ENCODE measurements around the gene SPR.

SPR gene

DNA sequence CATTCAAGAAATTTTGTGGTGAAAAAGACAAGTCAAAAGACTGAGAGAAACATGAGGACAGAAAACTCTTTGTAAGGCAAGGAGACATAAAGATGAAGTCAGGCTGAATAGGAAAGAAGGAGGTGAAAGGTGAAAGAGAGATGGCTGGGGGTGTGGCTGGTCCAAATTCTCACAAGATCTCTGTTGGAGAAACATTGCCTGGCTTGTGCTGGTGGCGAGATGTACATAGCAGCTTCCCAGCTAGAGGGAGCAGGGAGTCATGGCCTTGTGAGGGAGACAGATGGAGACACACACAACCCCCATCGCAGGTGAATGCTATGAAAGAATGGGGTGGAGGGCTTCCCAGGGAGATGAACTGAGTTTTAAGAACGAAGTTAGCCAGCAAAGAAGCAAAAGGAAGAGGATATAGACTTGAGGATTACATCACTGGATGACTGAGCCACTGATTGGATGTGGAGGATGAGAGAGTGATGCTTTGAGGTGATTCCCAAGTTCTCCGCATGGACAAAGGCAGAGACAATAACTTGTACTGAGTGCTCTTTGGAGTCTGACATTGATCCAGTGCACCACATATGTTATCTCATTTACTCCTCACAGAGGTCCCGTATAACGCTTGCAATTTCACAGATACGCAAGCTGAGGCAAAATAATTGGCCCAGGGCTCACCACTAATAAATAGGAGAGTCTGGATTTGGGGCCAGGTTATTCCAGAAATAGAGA is 26.4 kb downstream of the SPR start:
- H4K20me1 ChIP-seq (ENCODE audit: low read depth, low read length): no peaks in the 10 kb centered on the region
- H3K27me3 ChIP-seq (ENCODE audit: low read length): no peaks in the 10 kb centered on the region
- H3K9me2 ChIP-seq (replicated peaks; ENCODE audit: insufficient read depth, low read length): no peaks in the 10 kb centered on the region
- no peak overlapping the region for H3K9ac ChIP-seq (ENCODE audit: low read length)
- no peak overlapping the region for H3K27ac ChIP-seq (ENCODE audit: low read depth, low read length)
- H2AFZ ChIP-seq (ENCODE audit: low read depth, low read length, severe bottlenecking): no peak overlapping the region
- TF ChIP-seq EZH2phosphoT487 (conservative IDR thresholded peaks at IDR 0.05; ENCODE audit: low read length): no peak
- TF ChIP-seq, protein P1, sequence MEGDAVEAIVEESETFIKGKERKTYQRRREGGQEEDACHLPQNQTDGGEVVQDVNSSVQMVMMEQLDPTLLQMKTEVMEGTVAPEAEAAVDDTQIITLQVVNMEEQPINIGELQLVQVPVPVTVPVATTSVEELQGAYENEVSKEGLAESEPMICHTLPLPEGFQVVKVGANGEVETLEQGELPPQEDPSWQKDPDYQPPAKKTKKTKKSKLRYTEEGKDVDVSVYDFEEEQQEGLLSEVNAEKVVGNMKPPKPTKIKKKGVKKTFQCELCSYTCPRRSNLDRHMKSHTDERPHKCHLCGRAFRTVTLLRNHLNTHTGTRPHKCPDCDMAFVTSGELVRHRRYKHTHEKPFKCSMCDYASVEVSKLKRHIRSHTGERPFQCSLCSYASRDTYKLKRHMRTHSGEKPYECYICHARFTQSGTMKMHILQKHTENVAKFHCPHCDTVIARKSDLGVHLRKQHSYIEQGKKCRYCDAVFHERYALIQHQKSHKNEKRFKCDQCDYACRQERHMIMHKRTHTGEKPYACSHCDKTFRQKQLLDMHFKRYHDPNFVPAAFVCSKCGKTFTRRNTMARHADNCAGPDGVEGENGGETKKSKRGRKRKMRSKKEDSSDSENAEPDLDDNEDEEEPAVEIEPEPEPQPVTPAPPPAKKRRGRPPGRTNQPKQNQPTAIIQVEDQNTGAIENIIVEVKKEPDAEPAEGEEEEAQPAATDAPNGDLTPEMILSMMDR (IDR thresholded peaks at IDR 0.05; ENCODE audit: insufficient read depth, low read length, poor library complexity, severe bottlenecking): no peak
- no peak overlapping the region for H3K4me3 ChIP-seq (ENCODE audit: insufficient read depth, low read length, poor library complexity, severe bottlenecking)
- no peaks in the 10 kb centered on the region for H3K36me3 ChIP-seq (ENCODE audit: low read length)
- no peaks in the 10 kb centered on the region for H3K9me3 ChIP-seq (ENCODE audit: insufficient read depth, low read length)
- no peak overlapping the region for H3K4me2 ChIP-seq (ENCODE audit: low read depth, low read length, poor library complexity, severe bottlenecking)
- no peaks in the 10 kb centered on the region for H3K79me2 ChIP-seq (ENCODE audit: insufficient read depth, low read length)
- H3F3A ChIP-seq (ENCODE audit: insufficient read depth): no peaks in the 10 kb centered on the region

DNA sequence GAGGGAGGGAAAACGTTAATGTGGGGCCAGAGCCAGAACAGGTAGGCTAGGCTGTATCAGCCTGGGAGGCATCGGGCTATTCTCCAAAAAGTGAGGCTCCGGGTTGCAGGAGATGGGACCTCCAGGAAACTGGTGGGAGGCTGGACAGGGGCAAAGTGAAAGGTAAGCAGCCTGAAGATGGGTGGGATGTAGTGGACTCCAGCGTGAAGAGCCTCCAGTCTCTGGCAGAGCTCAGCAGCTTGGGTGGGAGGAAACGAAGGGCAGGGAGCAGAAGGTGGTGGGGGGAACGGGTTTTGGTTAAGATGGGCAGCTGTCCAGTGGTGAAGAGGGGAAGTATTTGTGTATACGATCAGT is 27.0 kb downstream of the SPR start:
- no peaks in the 10 kb centered on the region for H4K20me1 ChIP-seq (ENCODE audit: low read depth, low read length)
- no peaks in the 10 kb centered on the region for H3K9me2 ChIP-seq (replicated peaks; ENCODE audit: insufficient read depth, low read length)
- H3K9ac ChIP-seq (ENCODE audit: low read length): no peak overlapping the region
- no peak overlapping the region for H2AFZ ChIP-seq (ENCODE audit: low read depth, low read length, severe bottlenecking)
- no peak overlapping the region for H3K4me2 ChIP-seq (ENCODE audit: low read depth, low read length, poor library complexity, severe bottlenecking)
- H3K27me3 ChIP-seq (ENCODE audit: low read length): no peaks in the 10 kb centered on the region
- no peaks in the 10 kb centered on the region for H3F3A ChIP-seq (ENCODE audit: insufficient read depth)
- no peak overlapping the region for H3K27ac ChIP-seq (ENCODE audit: low read depth, low read length)
- no peak overlapping the region for H3K4me3 ChIP-seq (ENCODE audit: insufficient read depth, low read length, poor library complexity, severe bottlenecking)
- no peaks in the 10 kb centered on the region for H3K9me3 ChIP-seq (ENCODE audit: insufficient read depth, low read length)
- H3K36me3 ChIP-seq (ENCODE audit: low read length): no peaks in the 10 kb centered on the region
- TF ChIP-seq EZH2phosphoT487 (conservative IDR thresholded peaks at IDR 0.05; ENCODE audit: low read length): no peak
- TF ChIP-seq, protein P1 (IDR thresholded peaks at IDR 0.05; ENCODE audit: insufficient read depth, low read length, poor library complexity, severe bottlenecking): no peak
- no peaks in the 10 kb centered on the region for H3K79me2 ChIP-seq (ENCODE audit: insufficient read depth, low read length)

DNA sequence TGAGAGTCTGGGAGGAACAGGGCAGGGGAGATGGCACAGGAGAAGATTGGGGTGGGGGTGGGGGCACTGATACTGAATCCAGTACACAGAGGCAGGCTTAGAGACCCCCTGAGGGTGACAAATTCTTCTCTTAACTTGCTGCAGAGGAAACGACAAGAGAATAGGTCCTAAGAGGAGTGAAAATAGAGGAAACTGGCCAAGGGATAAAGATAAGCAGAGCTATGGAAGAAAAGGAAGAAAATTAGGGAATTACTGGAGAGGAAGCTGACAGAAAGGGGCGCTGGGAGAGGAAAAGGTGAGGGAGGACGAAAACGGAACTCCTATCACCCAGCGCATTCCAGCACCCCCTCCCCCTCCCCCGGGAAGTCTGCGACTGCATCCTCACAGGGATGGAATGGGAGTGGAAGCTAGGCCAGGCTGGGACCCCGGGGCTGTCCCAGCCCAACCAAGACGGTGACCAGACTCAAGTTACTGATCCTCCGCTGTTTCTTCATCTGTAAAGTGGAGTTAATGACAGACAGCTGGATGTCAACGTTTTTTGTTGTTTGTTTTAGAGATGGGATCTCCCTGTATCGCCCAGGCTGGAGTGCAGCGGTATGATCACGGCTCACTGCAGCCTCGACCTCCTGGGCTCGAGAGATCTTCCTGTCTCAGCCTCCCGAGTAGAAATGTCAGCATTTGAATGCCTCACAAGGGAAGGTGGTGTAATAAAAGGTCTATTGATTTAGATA is 27.5 kb downstream of the SPR start:
- H3K36me3 ChIP-seq (ENCODE audit: low read length): no peaks in the 10 kb centered on the region
- H3K9me2 ChIP-seq (replicated peaks; ENCODE audit: insufficient read depth, low read length): no peaks in the 10 kb centered on the region
- H3K4me2 ChIP-seq (ENCODE audit: low read depth, low read length, poor library complexity, severe bottlenecking): no peak overlapping the region
- H3K27me3 ChIP-seq (ENCODE audit: low read length): no peaks in the 10 kb centered on the region
- H2AFZ ChIP-seq (ENCODE audit: low read depth, low read length, severe bottlenecking): no peak overlapping the region
- no peak overlapping the region for H3K4me3 ChIP-seq (ENCODE audit: insufficient read depth, low read length, poor library complexity, severe bottlenecking)
- no peaks in the 10 kb centered on the region for H3K9me3 ChIP-seq (ENCODE audit: insufficient read depth, low read length)
- no peaks in the 10 kb centered on the region for H3F3A ChIP-seq (ENCODE audit: insufficient read depth)
- H4K20me1 ChIP-seq (ENCODE audit: low read depth, low read length): no peaks in the 10 kb centered on the region
- TF ChIP-seq EZH2phosphoT487 (conservative IDR thresholded peaks at IDR 0.05; ENCODE audit: low read length): no peak
- TF ChIP-seq, protein P1 (IDR thresholded peaks at IDR 0.05; ENCODE audit: insufficient read depth, low read length, poor library complexity, severe bottlenecking): no peak
- H3K27ac ChIP-seq (ENCODE audit: low read depth, low read length): no peak overlapping the region
- H3K9ac ChIP-seq (ENCODE audit: low read length): no peak overlapping the region
- no peaks in the 10 kb centered on the region for H3K79me2 ChIP-seq (ENCODE audit: insufficient read depth, low read length)
